ENCODE data around the gene SLC7A7. TPM values are rescaled to one million over a fixed set of nuclear protein-coding genes. Genes with fewer than 3 reads are reported as not detected.
"Not testable (repeated sequence)": the region's sequence is repeated elsewhere in the genome, so short reads cannot be mapped to it uniquely, and the experiment has no call there.

Gene SLC7A7
- total RNA-seq, 6 experiments from 2014 or later: 6.2 to 11.4 (median 7.3) TPM

- H3K27me3 ChIP-seq: no peaks in the 10 kb centered on the region
- WGBS (ENCODE audit: insufficient coverage, low coverage, low lambda C conversion rate, missing lambda C conversion rate): 6% methylated on average over 21 of the region's 46 CpGs
- intact Hi-C loops (cut with DNase I): no loop called here
- peaks cover 0 to 3% (median 0%) of the 10 kb centered on the region in 4 donors for H3K4me1 ChIP-seq
- peak within 1 kb of the TSS; percentile 66 to 82 (median 70) for H3K4me3 ChIP-seq
- DNase-seq: peak in 2 of 3 donors; percentile 61 to 65
- ATAC-seq: peak; percentile 70 to 83 (median 82)
- H3K27ac ChIP-seq: peak within 1 kb of the TSS; percentile 73 to 90 (median 84)
- peaks cover 0 to 15% (median 1%) of the 10 kb centered on the region in 4 donors for H3K36me3 ChIP-seq
- TF ChIP-seq POLR2A (IDR thresholded peaks at IDR 0.05) (peak; percentile 25), CTCF (IDR thresholded peaks at IDR 0.05) (peak in 2 of 4 donors; percentile 9 to 19)
- H3K9me3 ChIP-seq: no peaks in the 10 kb centered on the region
These were observed 21.3 kb upstream of the SLC7A7 start, which contains the start of gene MMP14 for GRCh38 chr14:22836301-22837113. Gene MMP14, plus strand, starts transcription at chr14:22836585. Its CDS starts 233 bp downstream, at chr14:22836818.

- WGBS (ENCODE audit: insufficient coverage, low coverage, low lambda C conversion rate, missing lambda C conversion rate): 84% methylated on average over 3 of the region's 3 CpGs
- ATAC-seq (no peak), DNase-seq (no peak)
- TF ChIP-seq CTCF (IDR thresholded peaks at IDR 0.05) (no peak), POLR2A (IDR thresholded peaks at IDR 0.05) (no peak)
- H3K4me3 ChIP-seq: no peak overlapping the region
- peaks cover 0 to 6% (median 2%) of the 10 kb centered on the region in 4 donors for H3K4me1 ChIP-seq
- H3K27me3 ChIP-seq: no peaks in the 10 kb centered on the region
- intact Hi-C loops (cut with DNase I): no loop called here
- peaks cover 0 to 18% (median 1%) of the 10 kb centered on the region in 4 donors for H3K36me3 ChIP-seq
- no peak overlapping the region for H3K27ac ChIP-seq
- H3K9me3 ChIP-seq: no peaks in the 10 kb centered on the region
These were observed 20.3 kb upstream of the SLC7A7 start for GRCh38 chr14:22835505-22835904.

- no peak for DNase-seq
- no peak for ATAC-seq
- no peaks in the 10 kb centered on the region for H3K27me3 ChIP-seq
- 22% methylated on average over 3 of the region's 3 CpGs for WGBS (ENCODE audit: insufficient coverage, low coverage, low lambda C conversion rate, missing lambda C conversion rate)
- no peaks in the 10 kb centered on the region for H3K9me3 ChIP-seq
- intact Hi-C loops (cut with DNase I): no loop called here
- peak overlapping the region; percentile 81 to 96 (median 87) for H3K4me3 ChIP-seq
- H3K27ac ChIP-seq: peak overlapping the region in 1 of 3 donors; percentile 13
- TF ChIP-seq CTCF (IDR thresholded peaks at IDR 0.05) (no peak), POLR2A (IDR thresholded peaks at IDR 0.05) (no peak)
- H3K36me3 ChIP-seq: peaks cover 0 to 18% (median 1%) of the 10 kb centered on the region in 4 donors
- peaks cover 0 to 6% (median 3%) of the 10 kb centered on the region in 4 donors for H3K4me1 ChIP-seq
These were observed 15.3 kb upstream of the SLC7A7 start for GRCh38 chr14:22830443-22831010.

- peak; percentile 98 to 99 (median 98) for ATAC-seq
- WGBS (ENCODE audit: insufficient coverage, low coverage, low lambda C conversion rate, missing lambda C conversion rate): 2% methylated on average over 23 of the region's 41 CpGs
- Histone ChIP-seq H3K4me1 (peaks cover 0 to 6% (median 3%) of the 10 kb centered on the region in 4 donors), H3K36me3 (peaks cover 0 to 18% (median 1%) of the 10 kb centered on the region in 4 donors), H3K27ac (peak within 1 kb of the TSS; percentile 13 to 67 (median 53)), H3K4me3 (peak within 1 kb of the TSS; percentile 81 to 96 (median 87)), H3K9me3 (no peaks in the 10 kb centered on the region), H3K27me3 (no peaks in the 10 kb centered on the region)
- intact Hi-C loops (cut with DNase I): no loop called here
- peak; percentile 90 to 93 (median 91) for DNase-seq
- no peak for TF ChIP-seq CTCF (IDR thresholded peaks at IDR 0.05)
- TF ChIP-seq POLR2A (IDR thresholded peaks at IDR 0.05): peak; percentile 40
These were observed 14.6 kb upstream of the SLC7A7 start, which contains the start of gene MRPL52 for GRCh38 chr14:22829661-22830442. Gene MRPL52, plus strand, starts transcription at chr14:22829887. Its CDS starts 26 bp downstream, at chr14:22829913.

- Histone ChIP-seq H3K27ac (peak overlapping the region; percentile 13 to 67 (median 53)), H3K36me3 (peaks cover 0 to 16% (median 1%) of the 10 kb centered on the region in 4 donors), H3K4me3 (peak overlapping the region; percentile 81 to 96 (median 87))
- DNase-seq; intact Hi-C loops (cut with DNase I); H3K27me3 ChIP-seq; H3K9me3 ChIP-seq; H3K4me1 ChIP-seq: not testable (repeated sequence)
- 81% methylated on average over 9 of the region's 12 CpGs for WGBS (ENCODE audit: insufficient coverage, low coverage, low lambda C conversion rate, missing lambda C conversion rate)
- ATAC-seq: peak in 1 of 4 donors; percentile 13
These were observed 13.9 kb upstream of the SLC7A7 start for GRCh38 chr14:22829076-22829660.

Measured in right lobe of liver (tissue), 6 donors.